ENCODE data around the gene SLC15A2. TPM values are rescaled to one million over a fixed set of nuclear protein-coding genes. Genes with fewer than 3 reads are reported as not detected.

Gene SLC15A2
- total RNA-seq, 1 experiment from 2014 or later: 0.41 TPM

GRCh38 chr3:121897296-121897695 lies 3.1 kb downstream of the SLC15A2 start:
- DNase-seq (ENCODE audit: low read depth, low spot score) (no peak), ATAC-seq (no peak)
- Histone ChIP-seq H3K4me1 (ENCODE audit: control insufficient read depth, insufficient read depth, low read length) (no peaks in the 10 kb centered on the region), H3K4me3 (ENCODE audit: low read depth in 2 of 2, low read length in 2 of 2) (no peak overlapping the region), H3K9me3 (ENCODE audit: control insufficient read depth, insufficient read depth, low read depth, low read length) (no peaks in the 10 kb centered on the region), H3K36me3 (ENCODE audit: control insufficient read depth, insufficient read depth, low read length) (no peaks in the 10 kb centered on the region), H3K27me3 (ENCODE audit: control insufficient read depth, insufficient read depth, low read length) (no peaks in the 10 kb centered on the region), H3K27ac (ENCODE audit: low read length) (no peak overlapping the region)
- ChIA-PET CTCF (no interaction called here), POLR2A (no interaction called here)
- no peak for TF ChIP-seq CTCF (IDR thresholded peaks at IDR 0.05)
- TF ChIP-seq SIN3A (IDR thresholded peaks at IDR 0.05; ENCODE audit: borderline replicate concordance, insufficient read depth, low read depth, low read length): no peak
- no peak for TF ChIP-seq REST (IDR thresholded peaks at IDR 0.05; ENCODE audit: insufficient read depth in 1 of 2, low read depth in 2 of 2, low read length in 1 of 2)
- TF ChIP-seq POLR2AphosphoS5 (IDR thresholded peaks at IDR 0.05; ENCODE audit: low read depth, low read length): no peak
- no peak for TF ChIP-seq TCF7L2 (IDR thresholded peaks at IDR 0.05; ENCODE audit: low read depth, low read length)
- in situ Hi-C loops (cut with HindIII; ENCODE audit: low pct_unique_long_range_greater_than_20kb, low sequenced_read_pairs): no loop called here
- intact Hi-C loops (cut with micrococcal nuclease; ENCODE audit: unreplicated experiment): no loop called here
- BruUV-seq (replicated peaks): no TSS peak

DNA sequence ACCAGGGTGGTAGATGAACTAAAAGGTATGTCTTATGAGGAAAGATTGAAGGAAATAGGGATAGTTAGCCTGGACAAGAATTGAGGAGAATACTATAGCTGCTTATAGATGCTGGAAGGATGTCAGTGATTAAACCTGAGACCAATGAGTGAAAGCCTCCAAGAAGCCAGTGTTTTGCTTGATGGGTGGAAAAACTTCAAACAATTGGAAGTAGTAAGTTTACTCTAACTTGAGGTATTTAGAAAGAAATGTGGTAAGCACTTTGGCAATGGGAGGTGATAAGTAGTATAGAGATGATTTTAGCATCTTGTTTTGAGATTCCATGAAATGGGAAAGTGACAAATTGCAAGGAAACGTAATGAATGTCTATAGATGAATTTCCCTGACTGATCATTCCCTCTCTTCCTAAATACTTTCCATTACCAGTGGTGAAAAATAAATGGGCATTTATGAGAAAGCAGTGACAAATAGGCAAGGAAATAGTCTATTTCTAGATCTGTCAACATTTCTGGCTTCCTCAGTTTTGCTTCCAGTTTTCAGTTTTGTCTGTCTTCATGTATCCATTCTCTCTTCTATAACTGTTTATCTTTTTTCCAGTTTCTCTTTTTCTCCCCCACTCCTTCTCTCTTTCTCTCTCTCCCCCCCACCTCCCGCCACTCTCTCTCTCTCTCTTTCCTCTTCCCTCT lies 19.2 kb downstream of the SLC15A2 start:
- no TSS peak for BruUV-seq (replicated peaks)
- ChIA-PET POLR2A (no interaction called here), CTCF (no interaction called here)

More for the DNA sequence above, 19.2 kb downstream of the SLC15A2 start:
- H3K36me3 ChIP-seq (ENCODE audit: control insufficient read depth, insufficient read depth, low read length): no peaks in the 10 kb centered on the region
- DNase-seq (ENCODE audit: low read depth, low spot score): no peak
- H3K9me3 ChIP-seq (ENCODE audit: control insufficient read depth, insufficient read depth, low read depth, low read length): no peaks in the 10 kb centered on the region
- H3K27ac ChIP-seq (ENCODE audit: low read length): no peak overlapping the region
- no peaks in the 10 kb centered on the region for H3K27me3 ChIP-seq (ENCODE audit: control insufficient read depth, insufficient read depth, low read length)
- no peak overlapping the region for H3K4me3 ChIP-seq (ENCODE audit: low read depth in 2 of 2, low read length in 2 of 2)
- TF ChIP-seq CTCF (IDR thresholded peaks at IDR 0.05) (no peak), POLR2AphosphoS5 (IDR thresholded peaks at IDR 0.05; ENCODE audit: low read depth, low read length) (no peak), TCF7L2 (IDR thresholded peaks at IDR 0.05; ENCODE audit: low read depth, low read length) (no peak), REST (IDR thresholded peaks at IDR 0.05; ENCODE audit: insufficient read depth in 1 of 2, low read depth in 2 of 2, low read length in 1 of 2) (no peak), SIN3A (IDR thresholded peaks at IDR 0.05; ENCODE audit: borderline replicate concordance, insufficient read depth, low read depth, low read length) (no peak)
- intact Hi-C loops (cut with micrococcal nuclease; ENCODE audit: unreplicated experiment): no loop called here
- no peaks in the 10 kb centered on the region for H3K4me1 ChIP-seq (ENCODE audit: control insufficient read depth, insufficient read depth, low read length)
- in situ Hi-C loops (cut with HindIII; ENCODE audit: low pct_unique_long_range_greater_than_20kb, low sequenced_read_pairs): no loop called here
- no peak for ATAC-seq
